Measurements from ENCODE around the gene EFNB3.

DNA sequence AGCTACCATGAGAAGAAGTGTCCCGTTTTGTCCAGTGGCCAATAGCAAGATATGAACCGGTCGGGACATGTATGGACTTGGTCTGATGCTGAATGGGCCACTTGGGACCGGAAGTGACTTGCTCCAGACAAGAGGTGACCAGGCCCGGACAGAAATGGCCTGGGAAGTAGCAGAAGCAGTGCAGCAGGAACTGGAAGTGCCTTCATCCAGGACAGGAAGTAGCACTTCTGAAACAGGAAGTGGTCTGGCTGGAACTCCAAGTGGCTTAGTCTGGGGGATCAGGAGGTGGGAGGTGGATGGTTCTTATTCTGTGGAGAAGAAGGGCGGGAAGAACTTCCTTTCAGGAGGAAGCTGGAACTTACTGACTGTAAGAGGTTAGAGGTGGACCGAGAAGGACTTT, 5.3 kb downstream of the EFNB3 start:
- TF ChIP-seq EZH2 (IDR thresholded peaks at IDR 0.05) (no peak), POLR2AphosphoS5 (IDR thresholded peaks at IDR 0.05; ENCODE audit: borderline replicate concordance, low read depth, low read length) (no peak), FOXP2 (optimal IDR thresholded peaks at IDR 0.05; ENCODE audit: control extremely low read depth, extremely low read length, insufficient read depth) (no peak)

All from SK-N-MC (cell line).